HT-29 (cell line): ENCODE results near the gene DOCK8. TPM values are rescaled to one million over a fixed set of nuclear protein-coding genes. Genes with fewer than 3 reads are reported as not detected.

Experiments
- DNase-seq: peaks from one replicate; pipeline ENCODE4 v3.0.0-alpha.2; 2015; ENCODE audit warnings: low spot score
- total RNA-seq: library from RNA; depleted of rRNA; stranded (reverse); fragments of >200 nt; shearing (Covaris generic); gene quantifications from 2 replicates; pipeline ENCODE4 v1.2.3, GENCODE V29; 2014

The DOCK8 gene
- total RNA-seq, 1 experiment from 2014 or later: not detected

GRCh38 chr9:363274-363612 lies 148.6 kb downstream of the DOCK8 start:
- no peak for DNase-seq

GRCh38 chr9:365436-365835 lies 150.8 kb downstream of the DOCK8 start:
- no peak for DNase-seq

- no peak for DNase-seq
These were observed 152.0 kb downstream of the DOCK8 start for GRCh38 chr9:366620-367019.

GRCh38 chr9:370086-370485 lies 155.4 kb downstream of the DOCK8 start:
- no peak for DNase-seq

- no peak for DNase-seq
These were observed 156.7 kb downstream of the DOCK8 start for GRCh38 chr9:371349-371748.

GRCh38 chr9:372128-372527 lies 157.5 kb downstream of the DOCK8 start:
- DNase-seq: no peak

GRCh38 chr9:373759-374206 lies 159.1 kb downstream of the DOCK8 start:
- DNase-seq: no peak

GRCh38 chr9:374736-375135 lies 160.1 kb downstream of the DOCK8 start:
- DNase-seq: no peak

GRCh38 chr9:376115-376514 lies 161.4 kb downstream of the DOCK8 start:
- DNase-seq: no peak

- no peak for DNase-seq
These were observed 163.6 kb downstream of the DOCK8 start for GRCh38 chr9:378263-378662.

GRCh38 chr9:382383-382782 lies 167.7 kb downstream of the DOCK8 start:
- no peak for DNase-seq

GRCh38 chr9:385818-386398 lies 171.2 kb downstream of the DOCK8 start:
- DNase-seq: peak; percentile 84

- DNase-seq: no peak
These were observed 174.5 kb downstream of the DOCK8 start for GRCh38 chr9:389159-389558.

- no peak for DNase-seq
These were observed 175.1 kb downstream of the DOCK8 start for GRCh38 chr9:389758-390157.

GRCh38 chr9:392077-392804 lies 177.6 kb downstream of the DOCK8 start:
- no peak for DNase-seq

- DNase-seq: no peak
These were observed 179.8 kb downstream of the DOCK8 start for GRCh38 chr9:394347-395052.

GRCh38 chr9:396396-396795 lies 181.7 kb downstream of the DOCK8 start:
- DNase-seq: no peak

GRCh38 chr9:398085-398484 lies 183.4 kb downstream of the DOCK8 start:
- DNase-seq: no peak

- no peak for DNase-seq
These were observed 186.6 kb downstream of the DOCK8 start for GRCh38 chr9:401223-401622.

GRCh38 chr9:404234-404633 lies 189.6 kb downstream of the DOCK8 start:
- no peak for DNase-seq

GRCh38 chr9:405341-405740 lies 190.7 kb downstream of the DOCK8 start:
- DNase-seq: no peak

- peak; percentile 10 for DNase-seq
These were observed 192.4 kb downstream of the DOCK8 start for GRCh38 chr9:406886-407654.
